DMS114 treated with DMSO at 0.1 percent for 48 hours (cell line): ENCODE measurements around the gene CCDC43.
"Not testable (repeated sequence)": the region's sequence is repeated elsewhere in the genome, so short reads cannot be mapped to it uniquely, and the experiment has no call there.

Experiments used
- DNase-seq: peaks from one replicate; lab custom pipeline; 2025; ENCODE audit not compliant: unreplicated experiment; lab: John Stamatoyannopoulos, UW

CCDC43 gene, protein sequence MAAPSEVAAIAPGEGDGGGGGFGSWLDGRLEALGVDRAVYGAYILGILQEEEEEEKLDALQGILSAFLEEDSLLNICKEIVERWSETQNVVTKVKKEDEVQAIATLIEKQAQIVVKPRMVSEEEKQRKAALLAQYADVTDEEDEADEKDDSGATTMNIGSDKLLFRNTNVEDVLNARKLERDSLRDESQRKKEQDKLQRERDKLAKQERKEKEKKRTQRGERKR

DNA sequence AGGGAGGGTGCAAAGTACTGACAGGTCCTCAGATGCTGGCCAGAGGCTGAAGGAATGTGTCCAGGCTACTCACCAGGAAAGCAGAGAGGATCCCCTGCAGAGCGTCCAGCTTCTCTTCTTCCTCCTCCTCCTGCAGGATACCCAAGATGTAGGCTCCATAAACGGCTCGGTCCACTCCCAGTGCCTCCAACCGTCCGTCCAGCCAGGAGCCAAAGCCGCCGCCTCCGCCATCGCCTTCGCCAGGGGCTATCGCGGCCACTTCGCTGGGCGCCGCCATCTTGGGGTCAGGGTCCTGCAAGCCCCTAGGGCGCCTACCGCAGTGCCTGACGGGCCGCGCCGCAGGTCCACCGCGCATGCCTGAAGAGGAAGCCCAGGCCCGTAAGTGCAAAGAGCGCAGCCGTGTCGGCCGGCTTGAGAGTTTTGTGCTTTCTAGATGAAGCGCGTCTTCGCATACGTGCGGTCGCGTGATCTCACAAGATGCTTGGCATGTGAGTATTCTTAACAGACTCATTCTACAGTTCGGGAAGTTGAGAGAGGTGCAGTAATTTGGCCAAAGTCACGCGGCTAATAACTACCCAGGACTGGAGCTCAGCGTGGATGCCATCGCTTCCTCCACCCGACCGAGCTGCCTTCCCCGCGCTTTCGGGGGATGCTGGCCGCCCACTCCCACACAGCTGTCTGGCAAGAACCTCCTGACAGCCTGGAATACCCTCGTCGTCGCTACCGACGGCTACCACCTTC, at the start of gene CCDC43:
CCDC43 (minus strand) TSS at position 300 of the 741 bp plus-strand sequence; CDS start at position 277, 23 bp downstream.
- peak; percentile 82 for DNase-seq

DNA sequence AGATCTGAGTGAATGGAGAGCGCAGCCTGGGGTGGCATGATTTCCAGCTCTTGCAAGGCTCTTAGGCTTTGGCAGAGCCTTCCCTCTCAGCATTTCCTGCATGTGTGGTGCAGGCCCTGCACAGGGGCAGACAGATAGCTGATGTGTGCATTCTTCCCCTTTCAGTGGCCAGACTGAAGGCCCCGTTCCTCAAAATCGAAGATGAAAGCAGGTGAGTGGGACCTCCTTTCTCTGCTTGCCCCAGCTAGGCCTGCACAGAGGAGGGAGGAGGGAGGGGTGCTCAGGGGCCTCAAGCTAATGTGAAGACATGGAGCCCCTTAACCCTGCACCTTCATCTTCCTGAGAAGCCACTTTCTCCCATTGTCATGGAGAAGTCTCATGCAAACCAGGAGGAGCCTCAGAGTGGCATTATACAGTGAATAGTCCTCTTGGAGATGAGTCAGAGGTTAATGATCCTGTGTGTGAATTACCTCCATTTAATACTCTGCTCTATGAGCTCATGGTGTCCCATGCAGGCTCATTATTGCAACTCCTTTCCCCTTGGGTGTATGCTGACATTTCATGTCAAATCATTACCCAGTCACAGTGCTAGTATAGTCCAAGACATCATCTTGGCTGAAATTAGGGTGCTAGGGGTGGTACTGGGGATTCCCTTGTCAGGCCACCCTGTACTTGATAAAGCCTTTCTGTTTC, 48.8 kb upstream of the CCDC43 start:
- no peak for DNase-seq

DNA sequence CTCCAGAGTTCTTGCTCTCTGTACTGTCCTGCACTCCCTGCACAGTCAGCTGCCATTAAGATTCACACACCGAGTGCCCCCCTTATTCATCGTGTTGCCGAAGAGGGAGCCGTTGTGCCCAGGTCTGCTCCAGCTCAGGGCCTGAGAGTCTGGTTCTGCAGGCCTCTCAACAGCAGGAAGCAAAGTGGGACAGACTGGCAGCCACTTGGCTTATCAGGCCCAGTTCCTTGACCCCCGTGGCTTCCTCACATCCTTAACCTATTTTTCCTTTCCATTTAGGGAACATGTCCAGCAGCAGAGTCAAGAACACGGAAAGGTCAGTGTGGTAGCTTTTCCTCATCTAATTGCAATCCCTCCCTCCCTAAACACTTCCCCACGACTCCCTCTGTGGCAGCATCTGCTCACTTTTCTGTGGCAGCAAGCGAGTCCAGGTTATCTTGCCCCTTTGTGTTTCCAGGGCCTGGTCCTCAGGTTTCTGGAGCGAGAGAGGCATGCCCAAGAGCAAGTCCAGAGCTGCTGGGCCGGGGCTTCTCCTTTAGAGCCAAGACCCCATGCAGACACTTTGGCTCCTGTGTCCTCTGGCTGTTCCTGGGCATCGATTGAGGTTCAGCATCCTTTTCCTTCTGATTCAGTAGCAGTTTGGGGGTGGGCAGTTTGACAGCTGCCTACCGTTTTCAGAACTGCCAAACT, 47.1 kb upstream of the CCDC43 start:
- no peak for DNase-seq

DNA sequence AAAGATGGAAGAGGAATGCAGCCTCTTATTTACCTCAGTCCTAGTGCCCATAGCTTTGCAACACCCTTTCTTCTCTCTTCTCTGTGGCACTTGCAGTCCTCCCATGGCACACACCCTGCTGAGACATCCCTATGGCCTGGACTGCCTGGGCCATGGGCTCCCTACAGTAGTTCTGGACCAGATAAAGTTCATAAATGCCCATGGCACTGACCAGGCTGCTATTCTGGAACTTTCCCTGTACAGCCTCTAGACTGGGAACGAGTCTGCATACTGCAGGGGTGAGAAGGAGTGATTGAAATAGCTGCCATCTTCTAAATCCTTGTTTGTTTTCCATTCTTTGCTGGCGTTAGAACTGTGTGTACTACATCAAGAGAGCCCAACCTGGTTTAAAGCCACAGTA, 44.7 kb upstream of the CCDC43 start:
- DNase-seq = no peak

DNA sequence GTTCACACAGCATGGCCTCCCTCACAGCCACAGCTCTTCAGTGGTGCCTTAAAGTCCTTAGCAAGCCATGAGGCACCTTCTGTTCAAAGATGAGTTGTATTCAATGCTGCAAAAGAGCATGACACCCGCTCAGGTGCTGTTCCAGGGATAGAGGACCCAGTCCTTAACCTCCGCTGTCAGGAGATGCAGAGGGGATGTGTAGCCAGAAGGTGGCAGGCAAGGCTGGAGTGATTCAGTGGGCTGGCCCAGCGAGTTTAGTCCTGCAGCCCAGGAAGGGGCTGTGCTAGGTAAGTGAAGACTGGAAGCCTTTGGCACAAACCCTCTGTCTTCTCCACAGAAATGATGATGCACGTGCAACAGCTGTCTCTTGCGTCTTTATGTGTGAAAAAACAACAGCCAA, 44.2 kb upstream of the CCDC43 start:
- no peak for DNase-seq

DNA sequence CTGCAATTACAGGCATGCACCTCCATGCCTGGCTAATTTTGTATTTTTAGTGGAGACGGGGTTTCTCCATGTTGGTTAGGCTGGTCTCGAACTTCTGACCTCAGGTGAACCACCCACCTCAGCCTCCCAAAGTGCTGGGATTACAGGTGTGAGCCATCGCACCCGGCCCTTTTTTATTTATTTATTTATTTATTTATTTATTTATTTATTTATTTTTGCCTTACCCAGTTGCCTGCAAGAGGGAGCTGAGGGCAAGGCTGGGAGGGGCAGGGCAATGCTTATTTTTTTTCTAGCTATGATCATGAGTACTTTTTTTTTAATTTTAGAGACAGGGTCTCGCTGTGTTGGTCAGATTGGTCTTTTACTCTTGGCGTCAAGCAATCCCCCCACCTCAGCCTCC, 36.5 kb upstream of the CCDC43 start:
- not testable (repeated sequence) for DNase-seq

DNA sequence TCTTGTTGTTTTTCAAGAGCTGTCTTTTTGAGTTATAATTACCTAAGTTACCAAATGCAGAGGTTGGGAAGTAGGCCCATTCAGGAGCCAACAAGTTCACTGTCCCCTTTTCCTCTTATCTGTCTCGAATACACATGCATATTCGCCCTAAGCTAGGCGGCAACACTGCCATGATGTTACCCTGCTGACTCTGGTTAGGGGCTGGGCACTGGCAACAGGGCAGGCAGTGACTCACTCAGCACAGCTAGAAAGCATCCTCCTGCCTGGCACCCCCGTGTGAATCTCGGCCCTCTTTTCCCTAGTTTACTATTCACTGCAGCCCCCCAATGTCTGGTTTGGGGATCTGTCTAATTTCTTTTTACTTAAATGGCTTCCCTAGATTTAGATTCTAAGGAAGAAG, 32.7 kb upstream of the CCDC43 start:
- DNase-seq = no peak

DNA sequence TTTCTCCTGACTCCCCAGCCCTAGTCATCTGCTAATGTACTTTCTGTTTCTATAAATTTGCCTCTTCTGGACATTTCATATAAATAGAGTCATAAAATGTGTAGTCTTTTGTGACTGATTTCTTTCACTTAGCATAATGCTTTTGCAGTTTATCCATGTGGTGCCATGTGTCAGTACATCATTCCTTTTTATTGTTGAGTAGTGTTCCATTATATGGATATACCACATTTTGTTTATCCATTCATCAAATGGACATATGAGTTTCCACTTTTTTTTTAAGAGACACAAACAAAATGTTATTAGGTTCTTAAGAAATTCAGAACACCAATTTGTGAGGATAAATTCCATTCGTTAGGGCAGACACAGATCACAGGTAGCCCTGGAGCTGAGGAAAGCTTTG, 29.9 kb upstream of the CCDC43 start:
- DNase-seq = no peak

DNA sequence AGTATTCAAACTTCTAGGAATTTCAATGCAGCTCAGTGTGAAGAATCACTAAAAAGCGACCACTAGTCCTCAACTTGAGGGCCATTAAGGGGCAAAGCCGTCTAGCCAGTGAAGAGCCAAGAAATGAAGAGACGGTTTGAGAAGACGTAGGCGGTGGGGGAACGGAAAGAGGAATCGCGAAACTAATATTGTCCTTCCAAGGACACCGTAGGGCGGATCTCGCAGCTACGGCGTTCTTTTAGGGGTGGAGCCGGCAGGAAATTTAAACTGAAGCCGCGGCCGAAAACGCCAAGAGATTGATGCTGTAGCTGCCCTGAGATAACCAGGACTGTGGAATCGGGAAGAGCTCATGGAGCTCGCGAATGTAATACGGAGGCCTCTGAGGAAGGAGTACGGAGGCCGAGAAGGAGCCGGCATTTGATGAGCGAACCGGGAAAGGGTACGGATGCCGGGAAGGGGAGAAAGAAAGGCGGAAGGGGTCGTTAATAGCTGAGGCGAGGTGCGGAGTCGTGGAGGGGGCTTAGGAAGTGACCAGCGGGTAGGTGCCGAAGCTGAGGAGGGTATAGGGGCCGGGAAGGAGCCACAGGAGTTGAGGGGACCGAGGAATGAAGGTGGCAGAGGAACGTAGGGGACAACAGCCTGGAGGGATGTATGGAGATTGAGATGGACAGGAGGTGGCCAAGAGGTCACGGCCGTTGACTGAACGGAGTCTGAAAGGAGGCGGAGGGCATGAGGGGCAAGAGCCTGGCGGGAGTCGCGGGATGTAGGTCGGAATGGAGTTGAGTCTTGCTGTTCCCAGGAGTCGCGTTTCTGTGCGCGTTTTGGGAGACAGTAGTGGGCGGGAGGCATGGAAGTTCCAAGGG, 19.1 kb upstream of the CCDC43 start, which contains the start of gene DBF4B:
DBF4B (plus strand) TSS at position 265 of the 863 bp plus-strand sequence; CDS start at position 421, 156 bp downstream.
- DNase-seq = peak; percentile 87

DNA sequence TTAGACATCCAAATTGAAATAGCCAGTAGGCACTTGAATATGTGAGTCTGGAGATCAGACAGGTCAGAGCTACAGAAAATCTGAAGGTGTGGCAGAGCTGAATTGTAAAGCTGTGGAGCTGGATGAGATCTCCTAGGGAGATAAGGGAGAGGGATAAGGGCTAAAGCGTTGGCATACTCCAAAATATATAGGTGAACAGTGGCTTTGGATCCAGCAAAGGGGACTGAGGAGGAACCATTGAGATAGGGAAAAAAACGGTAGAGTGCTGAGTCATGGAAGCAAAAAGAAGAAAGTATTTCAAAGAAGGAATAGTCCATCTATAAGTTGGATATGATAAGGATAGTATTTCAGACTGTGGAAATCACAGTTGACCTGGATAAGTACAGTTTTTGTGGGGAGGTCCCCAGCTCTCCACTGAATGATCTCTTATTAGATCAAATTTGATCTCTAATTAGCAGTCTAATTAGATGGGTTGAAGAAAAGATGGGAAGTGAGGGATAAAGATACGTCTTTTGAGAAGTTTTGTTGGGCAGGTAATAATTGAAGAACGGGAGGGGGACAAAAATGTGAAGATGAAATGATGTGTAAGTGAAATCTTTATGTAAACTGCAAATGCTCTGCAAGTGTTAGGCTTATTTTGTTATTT, 18.3 kb upstream of the CCDC43 start:
- DNase-seq = no peak

DNA sequence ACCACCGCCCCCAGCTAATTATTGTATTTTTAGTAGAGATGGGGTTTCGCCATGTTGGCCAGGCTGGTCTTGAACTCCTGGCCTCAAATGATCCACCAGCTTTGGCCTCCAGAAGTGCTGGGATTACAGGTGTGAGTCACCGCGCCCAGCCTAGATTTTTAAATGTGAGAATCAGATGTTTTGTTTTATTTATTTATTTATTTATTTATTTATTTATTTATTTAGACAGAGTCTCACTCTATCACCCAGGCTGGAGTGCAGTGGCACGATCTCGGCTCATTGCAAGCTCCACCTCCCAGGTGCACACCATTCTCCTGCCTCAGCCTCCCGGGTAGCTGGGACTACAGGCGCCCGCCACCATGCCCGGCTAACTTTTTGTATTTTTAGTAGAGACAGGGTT, 10.7 kb upstream of the CCDC43 start:
- not testable (repeated sequence) for DNase-seq

DNA sequence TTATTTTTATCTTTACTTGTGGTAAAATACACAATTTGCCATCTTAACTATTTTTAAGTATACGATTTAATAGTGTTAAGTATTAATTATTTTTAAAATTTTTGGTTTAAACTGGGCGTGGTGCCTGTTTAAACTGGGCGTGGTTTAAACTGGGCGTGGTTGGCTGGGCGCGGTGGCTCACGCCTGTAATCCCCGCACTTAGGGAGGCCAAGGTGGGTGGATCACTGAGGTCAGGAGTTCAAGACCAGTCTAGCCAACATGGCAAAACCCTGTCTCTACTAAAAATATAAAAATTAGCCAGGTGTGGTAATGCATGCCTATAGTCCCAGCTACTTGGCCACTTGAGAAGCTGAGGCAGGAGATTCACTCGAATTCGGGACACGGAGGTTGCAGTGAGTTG, 4.0 kb upstream of the CCDC43 start:
- DNase-seq = no peak

DNA sequence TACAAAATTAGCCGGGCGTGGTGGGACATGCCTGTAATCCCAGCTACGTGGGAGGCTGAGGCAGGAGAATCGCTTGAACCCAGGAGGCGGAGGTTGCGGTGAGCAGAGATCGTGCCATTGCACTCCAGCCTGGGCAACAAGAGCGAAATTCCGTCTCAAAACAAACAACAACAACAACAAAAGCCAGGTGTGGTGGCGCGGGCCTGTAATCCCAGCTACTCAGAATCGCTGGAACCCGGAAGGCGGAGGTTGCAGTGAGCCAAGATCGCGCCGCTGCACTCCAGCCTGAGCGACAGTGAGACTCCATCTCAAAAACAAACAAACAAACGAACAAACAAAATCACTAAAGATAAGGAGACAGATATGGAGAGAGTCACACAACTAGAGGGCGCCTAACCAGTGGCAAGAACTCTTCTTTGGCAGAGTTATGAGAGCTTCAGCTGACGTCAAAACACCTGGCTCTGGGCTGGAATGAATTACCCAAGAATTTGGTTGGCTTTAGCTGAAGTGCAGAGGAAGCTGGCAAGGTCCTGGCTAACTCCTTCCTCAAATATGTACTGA, 1.2 kb upstream of the CCDC43 start:
- not testable (repeated sequence) for DNase-seq

DNA sequence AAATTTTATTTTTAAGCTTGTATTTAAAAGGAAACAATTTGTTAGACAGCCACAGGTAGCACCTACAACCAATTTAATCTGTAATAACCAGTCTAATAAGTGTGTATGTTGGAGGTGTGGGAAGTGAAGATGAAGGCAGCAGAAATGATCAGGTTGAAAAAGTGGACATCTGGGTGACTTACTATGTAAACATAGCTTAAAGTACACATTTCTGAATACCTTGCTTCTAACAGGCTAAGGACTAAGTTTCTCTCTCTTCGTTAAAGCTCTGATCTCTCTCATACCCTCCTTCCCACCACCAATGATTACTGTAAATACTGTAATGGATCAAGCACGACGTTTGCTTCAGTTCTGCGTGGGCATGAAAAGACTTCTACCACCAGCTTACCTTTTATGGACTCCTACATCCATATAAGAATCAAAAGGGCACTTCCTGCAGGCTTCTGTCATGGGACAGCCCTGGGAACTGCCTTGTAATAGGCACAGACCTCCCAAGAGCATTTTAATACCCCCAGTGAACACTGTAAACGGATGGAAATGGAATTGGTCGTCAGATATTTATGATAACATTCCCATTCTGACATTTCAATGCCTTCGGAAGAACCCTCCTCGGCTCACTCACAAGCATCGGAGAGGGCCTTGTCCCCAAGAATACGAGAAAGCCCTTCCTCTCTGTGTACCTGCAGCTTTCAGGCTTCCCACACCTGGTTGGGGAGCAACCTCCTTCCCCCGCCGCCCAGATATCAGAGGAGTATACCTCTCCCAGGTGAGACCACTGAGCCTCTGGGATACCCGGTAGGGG, 700 bp downstream of the CCDC43 start:
- DNase-seq = no peak

DNA sequence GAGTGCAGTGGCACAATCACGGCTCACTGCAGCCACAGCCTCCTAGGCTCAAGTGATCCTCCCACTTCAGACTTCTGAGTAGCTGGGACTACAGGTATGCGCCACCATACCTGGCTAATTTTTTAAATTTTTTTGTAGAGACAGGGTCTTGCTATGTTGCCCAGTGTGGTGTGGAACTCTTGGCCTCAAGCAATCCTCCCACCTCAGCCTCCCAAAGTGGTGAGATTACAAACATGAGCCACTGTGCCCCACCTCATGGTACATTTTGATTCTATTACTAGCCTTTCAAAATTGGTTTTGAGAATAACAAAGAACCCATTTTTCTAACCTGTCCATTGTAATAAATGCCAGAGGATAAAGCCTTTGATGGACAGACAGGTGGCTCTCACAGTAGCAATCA, 1.4 kb downstream of the CCDC43 start:
- DNase-seq = no peak

DNA sequence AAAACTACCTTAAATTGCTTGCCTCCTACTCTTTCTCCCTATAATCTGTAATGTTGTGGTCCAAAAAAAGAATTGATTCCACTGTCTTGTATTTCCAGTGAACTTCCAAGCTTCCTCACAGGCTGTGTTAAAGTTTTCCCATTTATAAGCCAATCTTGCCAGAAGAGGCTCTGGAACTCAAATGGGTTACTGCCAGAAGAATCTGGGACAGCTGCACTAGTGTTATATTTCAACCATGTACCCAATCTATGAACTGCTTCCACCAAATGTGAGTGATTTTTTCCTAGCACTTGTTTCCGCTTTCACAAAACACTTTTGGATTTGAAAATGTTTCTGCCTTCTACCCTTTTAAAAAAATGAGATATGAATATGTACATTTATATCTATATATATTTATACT, 1.8 kb downstream of the CCDC43 start:
- no peak for DNase-seq

DNA sequence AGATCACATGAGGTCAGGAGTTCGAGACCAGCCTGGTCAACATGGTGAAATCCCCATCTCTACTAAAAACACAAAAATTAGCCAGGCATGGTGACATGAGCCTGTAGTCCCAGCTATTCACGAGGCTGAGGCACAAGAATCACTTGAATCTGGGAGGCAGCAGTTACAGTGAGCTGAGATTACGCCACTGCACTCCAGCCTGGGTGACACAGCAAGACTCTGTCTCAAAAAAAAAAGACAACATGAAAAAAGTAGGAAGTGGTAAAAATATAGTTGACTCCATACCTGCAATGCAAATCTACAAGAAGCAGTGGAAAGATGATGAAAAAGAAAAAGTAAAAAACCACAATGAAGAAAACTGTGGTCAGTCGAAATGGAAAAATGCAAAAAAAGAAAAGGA, 6.3 kb downstream of the CCDC43 start:
- DNase-seq = not testable (repeated sequence)

DNA sequence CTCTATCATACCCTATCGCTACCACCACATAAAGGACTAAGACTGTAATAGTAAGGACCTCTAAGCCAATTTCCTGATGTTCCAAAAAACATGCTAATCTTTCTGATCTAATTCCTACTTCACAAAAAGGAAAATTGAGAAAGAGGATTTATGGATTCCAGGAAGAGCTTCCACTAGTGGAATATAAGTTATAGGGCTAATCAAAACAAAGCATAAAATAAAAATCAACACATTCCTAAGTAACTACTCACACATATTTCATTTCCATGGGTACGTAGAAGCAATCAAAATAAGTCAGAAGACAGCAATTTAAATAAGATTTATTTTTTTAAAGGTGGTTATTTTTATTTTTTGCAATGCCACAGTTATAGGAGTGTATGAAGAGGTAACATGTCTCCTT, 12.4 kb downstream of the CCDC43 start:
- no peak for DNase-seq

DNA sequence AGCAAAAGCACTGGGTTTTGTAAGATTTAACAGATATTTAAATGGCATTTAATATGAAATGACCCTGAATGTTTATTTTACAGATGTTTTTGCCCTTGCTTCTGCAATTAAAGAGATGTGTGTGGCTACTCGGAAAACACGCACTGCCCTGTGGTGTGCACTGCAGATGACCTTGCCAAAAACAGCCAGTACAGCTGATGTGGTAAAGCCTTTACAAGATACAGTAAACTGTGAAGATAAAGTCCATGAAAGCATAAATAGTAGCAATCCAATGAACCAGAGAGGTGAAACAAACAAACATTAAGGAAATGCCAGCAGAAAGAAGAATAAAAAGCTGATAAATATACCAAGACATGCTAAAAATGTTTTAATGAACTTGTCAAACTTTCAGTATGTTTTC, 15.7 kb downstream of the CCDC43 start:
- no peak for DNase-seq
